Fibroblast of peridontal ligament (primary cell): ENCODE data around the gene CACNA1B.
"Not testable (repeated sequence)": the region's sequence is repeated elsewhere in the genome, so short reads cannot be mapped to it uniquely, and the experiment has no call there.

Experiments
- DNase-seq: peaks from one replicate; pipeline ENCODE4 v3.0.0-alpha.2; 2010; ENCODE audit errors: extremely low read depth

The CACNA1B gene

GRCh38 chr9:138099803-138100598, 222.4 kb downstream of the CACNA1B start:
- no peak for DNase-seq

- no peak for DNase-seq
Observed at GRCh38 chr9:138100711-138101350, 223.2 kb downstream of the CACNA1B start.

GRCh38 chr9:138101444-138102234, 224.1 kb downstream of the CACNA1B start:
- no peak for DNase-seq

GRCh38 chr9:138102246-138103051, 224.9 kb downstream of the CACNA1B start:
- DNase-seq, result no peak

GRCh38 chr9:138103111-138103848, 225.7 kb downstream of the CACNA1B start:
- DNase-seq, result no peak

- DNase-seq, result no peak
Observed at GRCh38 chr9:138103849-138104206, 226.2 kb downstream of the CACNA1B start.

- DNase-seq, result no peak
Observed at GRCh38 chr9:138104251-138105122, 226.9 kb downstream of the CACNA1B start.

- DNase-seq, result no peak
Observed at GRCh38 chr9:138105123-138105415, 227.5 kb downstream of the CACNA1B start.

- no peak for DNase-seq
Observed at GRCh38 chr9:138105561-138106505, 228.3 kb downstream of the CACNA1B start.

- DNase-seq, result not testable (repeated sequence)
Observed at GRCh38 chr9:138107039-138107438, 229.5 kb downstream of the CACNA1B start.

- no peak for DNase-seq
Observed at GRCh38 chr9:138111607-138112006, 234.0 kb downstream of the CACNA1B start.

- DNase-seq, result no peak
Observed at GRCh38 chr9:138112090-138112748, 234.6 kb downstream of the CACNA1B start.

- no peak for DNase-seq
Observed at GRCh38 chr9:138112791-138113600, 235.4 kb downstream of the CACNA1B start.

- DNase-seq, result not testable (repeated sequence)
Observed at GRCh38 chr9:138113701-138114325, 236.2 kb downstream of the CACNA1B start.

- no peak for DNase-seq
Observed at GRCh38 chr9:138114501-138115245, 237.1 kb downstream of the CACNA1B start.

GRCh38 chr9:138115506-138115905, 237.9 kb downstream of the CACNA1B start:
- no peak for DNase-seq
